Uterus (tissue), 2 donors: Measurements from ENCODE around the gene PEPD.

Experiments
- POLR2A ChIP-seq, 2 donors: fragments of 450-650 bp; IDR thresholded peaks; one replicate each; pipeline ENCODE4 v1.6.1; 2016; ENCODE audit warnings: antibody characterized with exemption in 2 of 2, mild to moderate bottlenecking in 1 of 2, moderate library complexity in 1 of 2
- TF ChIP-seq, protein P1 (sequence below), 4 experiments: fragments of 200-600 bp in 2 of 4; fragments of 450-650 bp in 2 of 4; sonication (generic) in 2 of 4; IDR thresholded peaks; one replicate each; pipeline ENCODE4 v1.5.1; 2016 to 2019; ENCODE audit warnings: antibody characterized with exemption in 4 of 4, mild to moderate bottlenecking in 2 of 4, moderate library complexity in 1 of 4

DNA sequence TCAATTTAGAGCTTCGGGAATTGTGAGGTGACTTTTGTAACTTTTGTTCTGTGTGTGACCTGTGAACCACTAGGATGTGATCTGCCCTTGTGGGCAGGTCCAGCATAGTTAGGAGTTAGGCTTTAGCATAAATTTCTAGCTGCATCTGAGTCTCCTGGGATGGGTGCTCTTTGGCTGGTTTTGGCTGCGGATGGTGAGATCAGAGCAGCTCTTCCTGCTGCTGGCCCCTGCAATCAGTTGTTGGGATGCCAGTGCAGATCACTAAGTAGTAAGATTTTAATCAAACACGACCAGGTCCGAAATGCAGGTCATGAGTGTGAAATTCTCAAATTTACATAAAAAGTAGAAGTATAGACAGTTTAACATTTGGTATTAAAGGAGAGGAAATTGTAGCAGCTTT lies 139.6 kb downstream of the PEPD start:
- TF ChIP-seq, protein P1, sequence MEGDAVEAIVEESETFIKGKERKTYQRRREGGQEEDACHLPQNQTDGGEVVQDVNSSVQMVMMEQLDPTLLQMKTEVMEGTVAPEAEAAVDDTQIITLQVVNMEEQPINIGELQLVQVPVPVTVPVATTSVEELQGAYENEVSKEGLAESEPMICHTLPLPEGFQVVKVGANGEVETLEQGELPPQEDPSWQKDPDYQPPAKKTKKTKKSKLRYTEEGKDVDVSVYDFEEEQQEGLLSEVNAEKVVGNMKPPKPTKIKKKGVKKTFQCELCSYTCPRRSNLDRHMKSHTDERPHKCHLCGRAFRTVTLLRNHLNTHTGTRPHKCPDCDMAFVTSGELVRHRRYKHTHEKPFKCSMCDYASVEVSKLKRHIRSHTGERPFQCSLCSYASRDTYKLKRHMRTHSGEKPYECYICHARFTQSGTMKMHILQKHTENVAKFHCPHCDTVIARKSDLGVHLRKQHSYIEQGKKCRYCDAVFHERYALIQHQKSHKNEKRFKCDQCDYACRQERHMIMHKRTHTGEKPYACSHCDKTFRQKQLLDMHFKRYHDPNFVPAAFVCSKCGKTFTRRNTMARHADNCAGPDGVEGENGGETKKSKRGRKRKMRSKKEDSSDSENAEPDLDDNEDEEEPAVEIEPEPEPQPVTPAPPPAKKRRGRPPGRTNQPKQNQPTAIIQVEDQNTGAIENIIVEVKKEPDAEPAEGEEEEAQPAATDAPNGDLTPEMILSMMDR (IDR thresholded peaks at IDR 0.05), result no peak
- no peak for TF ChIP-seq POLR2A (IDR thresholded peaks at IDR 0.05)
